Measurements from ENCODE around the gene AKR1E2. TPM values are rescaled to one million over a fixed set of nuclear protein-coding genes. Genes with fewer than 3 reads are reported as not detected.

Gene AKR1E2
- total and polyA plus RNA-seq, 3 donors from 2014 or later, result 37.0 to 79.6 (median 53.0) TPM

DNA sequence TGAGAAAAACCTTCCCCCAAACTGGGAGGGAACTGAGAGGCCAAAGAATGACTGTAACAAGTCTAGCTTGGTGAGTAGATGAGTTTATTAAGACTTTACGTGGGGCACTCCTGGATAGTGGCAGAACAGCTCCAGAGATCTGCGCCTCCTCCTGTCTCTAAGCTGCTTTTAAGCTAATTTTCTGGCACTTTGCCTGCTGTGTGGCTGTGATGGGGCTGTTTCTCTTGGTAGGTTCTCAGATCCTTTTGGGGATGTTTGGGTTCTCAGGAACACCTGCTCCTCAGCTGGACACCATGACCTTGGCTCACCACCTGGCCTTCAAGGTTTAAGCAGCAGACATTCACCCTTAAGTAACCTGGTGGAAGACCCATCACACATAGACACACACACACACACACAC, 68.3 kb downstream of the AKR1E2 start:
- H3K36me3 ChIP-seq (ENCODE audit: low read depth, missing control alignments), result no peaks in the 10 kb centered on the region
- no peak for DNase-seq
- intact Hi-C loops (cut with DNase I; ENCODE audit: low total_unique reads), result no loop called here
- no peak overlapping the region for H3K4me3 ChIP-seq
- H3K27ac ChIP-seq, result peak overlapping the region in 1 of 2 donors; percentile 3
- no peaks in the 10 kb centered on the region for H3K9me3 ChIP-seq
- H3K4me1 ChIP-seq, result peaks cover 19% of the 10 kb centered on the region
- TF ChIP-seq POLR2A (IDR thresholded peaks at IDR 0.05), result no peak
- TF ChIP-seq, protein P1, sequence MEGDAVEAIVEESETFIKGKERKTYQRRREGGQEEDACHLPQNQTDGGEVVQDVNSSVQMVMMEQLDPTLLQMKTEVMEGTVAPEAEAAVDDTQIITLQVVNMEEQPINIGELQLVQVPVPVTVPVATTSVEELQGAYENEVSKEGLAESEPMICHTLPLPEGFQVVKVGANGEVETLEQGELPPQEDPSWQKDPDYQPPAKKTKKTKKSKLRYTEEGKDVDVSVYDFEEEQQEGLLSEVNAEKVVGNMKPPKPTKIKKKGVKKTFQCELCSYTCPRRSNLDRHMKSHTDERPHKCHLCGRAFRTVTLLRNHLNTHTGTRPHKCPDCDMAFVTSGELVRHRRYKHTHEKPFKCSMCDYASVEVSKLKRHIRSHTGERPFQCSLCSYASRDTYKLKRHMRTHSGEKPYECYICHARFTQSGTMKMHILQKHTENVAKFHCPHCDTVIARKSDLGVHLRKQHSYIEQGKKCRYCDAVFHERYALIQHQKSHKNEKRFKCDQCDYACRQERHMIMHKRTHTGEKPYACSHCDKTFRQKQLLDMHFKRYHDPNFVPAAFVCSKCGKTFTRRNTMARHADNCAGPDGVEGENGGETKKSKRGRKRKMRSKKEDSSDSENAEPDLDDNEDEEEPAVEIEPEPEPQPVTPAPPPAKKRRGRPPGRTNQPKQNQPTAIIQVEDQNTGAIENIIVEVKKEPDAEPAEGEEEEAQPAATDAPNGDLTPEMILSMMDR (IDR thresholded peaks at IDR 0.05), result no peak
- no peaks in the 10 kb centered on the region for H3K27me3 ChIP-seq
- WGBS, 2 donors, result 54 to 87% methylated on average over 2 of the region's 2 CpGs

Other genes starting within 250 kb of the AKR1E2 start
- 10 to 100 TPM; 23.2 to 26.3 TPM for gene AKR1C1, start 137.2 kb downstream of the AKR1E2 start, total RNA-seq
- gene AKR1C1, start 137.2 kb downstream of the AKR1E2 start, polyA plus RNA-seq (ENCODE audit: insufficient read depth, low read depth, low replicate concordance), result 30.8 TPM
- gene AKR1C2, start 177.7 kb downstream of the AKR1E2 start, total RNA-seq, result 1 to 10 TPM; 5.8 to 8.7 TPM
- gene AKR1C2, start 177.7 kb downstream of the AKR1E2 start, polyA plus RNA-seq (ENCODE audit: insufficient read depth, low read depth, low replicate concordance), result 35.5 TPM

Data from testis (tissue), 3 donors.